Posterior cingulate gyrus (tissue), 11 donors: Measurements from ENCODE around the gene PEX7.
"Not testable (repeated sequence)": the region's sequence is repeated elsewhere in the genome, so short reads cannot be mapped to it uniquely, and the experiment has no call there.

Experiments
- DNase-seq, 10 donors: peaks; one replicate each; pipeline versions ENCODE4 v3.0.0 to v3.0.0-alpha.2; 2020 to 2021; ENCODE audit warnings: mixed read lengths in 3 of 10
- intact Hi-C: fragments of 100-400 bp; cut with DNase I; formaldehyde crosslinking; loops from one replicate; pipeline ENCODE4 v1.15.1; 2023

The PEX7 gene

DNA sequence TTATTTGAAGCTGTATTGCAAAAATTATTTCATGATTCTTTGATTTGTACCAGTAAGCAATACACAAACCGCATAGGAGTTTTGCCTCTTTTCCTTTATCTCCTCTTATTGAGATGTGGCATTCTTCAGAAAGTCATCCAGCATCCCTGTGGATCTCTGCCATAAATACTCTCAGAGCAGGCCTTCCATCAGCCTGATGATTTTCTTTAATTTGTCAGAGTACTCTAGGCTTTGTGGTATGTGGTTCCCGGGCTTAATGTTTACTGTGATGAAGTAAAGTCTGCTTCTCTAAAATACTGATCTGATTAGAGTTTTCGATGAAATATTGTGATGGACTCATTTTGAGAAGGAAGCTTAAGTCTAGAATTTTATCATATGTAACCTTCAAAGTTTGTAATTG is 68.6 kb downstream of the PEX7 start:
- DNase-seq, result no peak
- intact Hi-C loops, result no loop called here

DNA sequence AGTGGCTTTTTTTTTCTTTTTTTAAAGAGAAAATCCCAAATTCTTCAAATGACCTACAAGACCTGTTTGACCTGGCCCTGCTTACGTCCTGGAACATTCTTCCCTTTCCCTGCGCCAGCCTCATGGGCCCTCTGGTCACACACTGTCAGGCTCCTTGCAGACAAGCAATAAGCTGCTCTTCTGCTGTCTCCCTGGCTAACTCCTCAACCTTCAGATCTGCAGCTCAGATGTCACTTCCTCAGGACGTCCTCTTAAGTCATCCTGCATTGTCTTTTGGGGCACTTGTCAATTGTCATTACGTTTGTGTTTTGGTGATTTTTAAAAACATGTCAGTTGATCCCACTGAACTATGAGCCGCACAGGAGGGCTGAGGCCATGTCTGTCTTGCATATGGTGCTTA is 70.8 kb downstream of the PEX7 start:
- DNase-seq, result no peak
- intact Hi-C loops, result no loop called here

DNA sequence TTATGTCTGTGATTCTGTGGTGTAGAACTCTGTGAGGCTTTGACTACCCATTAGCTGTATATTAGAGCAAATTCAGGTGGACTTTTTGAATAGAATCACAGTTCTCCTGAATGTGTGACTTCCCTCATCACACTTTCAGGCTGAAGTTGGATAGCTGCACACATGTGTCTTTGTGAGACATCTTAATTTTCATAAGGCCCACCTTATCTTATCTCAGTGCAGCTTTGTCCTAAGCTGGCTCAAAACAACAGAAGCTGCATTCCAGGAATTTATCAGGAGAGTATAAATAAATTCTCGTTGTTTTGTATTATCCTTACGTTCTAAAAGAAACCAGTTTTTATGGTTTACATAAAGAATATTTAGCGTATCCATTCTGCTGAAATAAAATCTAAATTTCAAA is 73.5 kb downstream of the PEX7 start:
- intact Hi-C loops, result no loop called here
- no peak for DNase-seq

DNA sequence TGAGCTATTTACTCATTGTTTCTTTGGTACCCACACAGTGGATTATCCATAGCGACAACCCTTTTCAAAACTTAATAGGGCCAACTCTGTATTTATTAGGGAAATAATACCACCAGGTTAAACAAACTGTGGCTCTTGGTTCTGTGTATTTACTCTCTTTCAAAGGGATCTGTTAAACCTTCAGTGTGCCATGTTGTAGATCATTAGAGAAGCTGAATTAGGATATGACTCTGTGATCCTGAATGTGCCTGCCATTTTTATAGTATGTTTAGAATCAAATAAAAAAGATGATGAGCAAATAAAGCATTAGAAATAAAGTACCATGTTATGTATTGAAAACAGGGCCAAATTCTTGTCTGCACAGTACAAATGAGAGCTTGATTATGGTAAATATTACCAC is 74.7 kb downstream of the PEX7 start:
- intact Hi-C loops, result no loop called here
- no peak for DNase-seq

DNA sequence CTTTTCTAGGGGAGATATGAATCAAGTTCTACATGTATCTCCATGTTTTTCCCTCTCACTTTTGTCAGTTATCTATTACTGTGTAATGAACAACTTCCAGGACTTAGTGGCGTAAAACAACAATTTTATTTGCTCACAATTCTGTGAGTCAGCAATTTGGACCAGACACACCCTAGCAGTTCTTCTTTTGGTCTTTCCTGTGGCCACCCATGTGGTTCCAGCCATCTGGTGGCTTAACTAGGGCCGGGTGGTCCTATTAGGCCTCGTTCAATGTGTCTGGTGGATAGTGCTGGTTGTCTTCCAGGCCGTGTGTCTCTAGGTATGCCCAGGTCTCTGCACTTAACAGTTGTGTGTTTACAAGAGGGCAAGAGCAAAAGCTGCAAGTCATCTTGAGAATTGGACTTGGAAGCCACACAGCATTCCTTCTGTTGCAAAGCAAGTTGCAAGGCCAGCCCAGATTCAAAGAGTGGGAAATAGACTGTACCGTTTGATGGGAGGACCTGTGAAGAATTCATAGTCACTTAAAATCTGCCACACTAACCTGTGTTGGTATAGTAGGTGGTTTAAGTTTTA is 78.9 kb downstream of the PEX7 start:
- DNase-seq, result no peak
- intact Hi-C loops, result no loop called here

DNA sequence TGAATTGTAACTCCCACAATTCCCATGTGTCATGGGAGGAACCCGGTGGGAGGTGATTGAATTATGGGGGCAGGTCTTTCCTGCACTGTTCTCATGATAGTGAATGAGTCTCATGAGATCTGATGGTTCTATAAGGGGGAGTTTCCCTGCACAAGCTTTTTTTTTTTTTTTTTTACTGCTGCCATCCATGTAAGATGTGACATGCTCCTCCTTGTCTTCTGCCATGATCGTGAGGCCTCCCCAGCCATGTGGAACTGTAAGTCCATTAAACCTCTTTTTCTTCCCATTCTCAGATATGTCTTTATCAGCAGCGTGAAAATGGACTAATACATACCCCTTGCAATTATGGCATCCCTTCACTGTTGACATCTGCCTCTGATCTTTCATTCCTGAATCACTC is 82.1 kb downstream of the PEX7 start:
- intact Hi-C loops, DNase-seq: not testable (repeated sequence)

DNA sequence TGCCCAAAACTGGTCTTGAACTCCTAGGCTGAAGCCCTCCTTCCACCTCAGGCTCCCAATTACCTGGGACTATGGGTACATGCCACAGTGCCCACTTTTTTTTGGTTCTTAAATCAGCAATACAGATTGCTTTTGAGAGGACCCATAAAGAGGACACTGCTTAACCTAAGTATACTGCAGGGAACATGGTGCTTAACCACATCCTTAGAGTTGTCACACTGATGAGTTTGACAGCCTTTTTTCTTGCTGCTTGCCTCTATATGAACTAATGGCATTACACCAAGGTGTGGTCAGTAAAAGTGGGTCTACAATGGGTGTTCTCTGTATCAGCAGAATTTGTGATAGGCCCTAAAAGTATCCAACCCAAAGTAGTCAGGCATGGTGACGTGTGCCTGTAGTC is 92.6 kb downstream of the PEX7 start:
- intact Hi-C loops, result no loop called here
- DNase-seq, result no peak

DNA sequence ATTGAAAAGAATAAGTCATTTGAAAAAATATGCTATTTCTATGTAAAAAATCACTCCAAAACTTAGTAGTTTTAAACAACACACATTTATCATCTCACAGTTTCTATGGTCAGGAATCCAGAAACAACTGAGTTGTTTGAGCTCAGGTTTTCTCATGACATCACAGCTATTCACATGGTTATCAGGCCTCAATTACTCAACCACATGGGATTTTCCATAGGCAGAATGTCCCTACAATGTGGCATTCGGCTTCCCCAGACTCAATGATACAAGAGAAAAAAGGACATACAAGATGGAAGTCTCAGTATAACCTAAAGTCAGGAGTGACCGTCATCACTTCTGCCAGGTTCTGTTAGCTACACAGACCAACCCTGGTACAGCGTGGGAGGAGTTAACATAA is 96.3 kb downstream of the PEX7 start:
- DNase-seq, result no peak
- intact Hi-C loops, result no loop called here

DNA sequence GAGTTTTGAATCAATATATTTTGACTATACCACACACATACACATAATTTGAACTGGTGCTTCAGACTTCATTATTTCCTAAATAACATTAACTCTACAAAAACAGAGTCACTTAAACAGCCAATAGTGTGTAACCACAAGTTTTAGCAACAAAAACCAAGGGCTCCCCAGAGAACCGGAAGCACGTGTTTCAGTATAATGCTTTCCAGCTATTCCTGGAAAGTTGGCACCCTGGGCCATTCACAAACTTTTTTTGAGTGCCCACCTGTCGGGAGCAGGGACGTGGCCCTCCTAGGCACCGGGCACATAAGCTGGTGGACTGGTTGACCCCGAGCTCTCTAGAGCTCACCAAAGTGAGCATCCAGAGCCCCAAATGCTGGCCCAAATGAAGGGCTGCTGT is 97.8 kb downstream of the PEX7 start:
- no peak for DNase-seq
- intact Hi-C loops, result no loop called here

DNA sequence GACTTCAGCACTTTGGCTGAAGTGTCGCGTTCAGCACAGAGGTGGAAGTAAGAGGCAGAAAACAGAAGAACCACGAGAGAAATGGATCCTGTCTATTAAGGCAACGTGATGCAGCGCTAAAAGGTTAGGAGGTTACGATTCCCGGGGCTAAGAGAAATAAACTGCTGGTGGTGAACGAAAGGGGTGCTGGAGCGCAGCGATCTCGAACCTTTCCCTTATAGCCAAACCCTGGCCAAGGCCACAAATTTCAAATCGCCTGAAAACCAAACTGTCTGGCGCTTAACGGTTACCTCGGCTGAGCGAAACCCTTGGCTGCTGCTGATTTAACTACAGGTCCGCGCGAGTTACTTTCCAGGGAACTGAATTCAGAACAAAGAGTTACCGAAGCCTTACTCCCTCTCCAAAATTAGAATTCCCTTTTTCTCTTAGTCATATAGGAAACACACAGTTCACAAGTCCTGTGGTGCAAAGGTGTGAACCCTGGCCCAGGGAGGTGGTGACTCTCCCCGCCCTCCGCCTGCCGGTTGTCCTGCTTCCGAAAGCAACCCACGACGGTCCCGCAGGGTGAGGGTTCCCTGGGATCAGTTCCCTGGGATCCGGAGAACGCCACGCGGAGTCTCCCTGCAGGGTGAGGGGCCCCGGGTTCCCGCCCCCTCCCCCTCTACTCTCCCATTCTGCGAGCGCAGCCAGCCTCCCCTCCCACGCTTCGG is 98.4 kb downstream of the PEX7 start:
- intact Hi-C loops, result no loop called here
- DNase-seq, result peak in 2 of 10 donors; percentile 72 to 79

DNA sequence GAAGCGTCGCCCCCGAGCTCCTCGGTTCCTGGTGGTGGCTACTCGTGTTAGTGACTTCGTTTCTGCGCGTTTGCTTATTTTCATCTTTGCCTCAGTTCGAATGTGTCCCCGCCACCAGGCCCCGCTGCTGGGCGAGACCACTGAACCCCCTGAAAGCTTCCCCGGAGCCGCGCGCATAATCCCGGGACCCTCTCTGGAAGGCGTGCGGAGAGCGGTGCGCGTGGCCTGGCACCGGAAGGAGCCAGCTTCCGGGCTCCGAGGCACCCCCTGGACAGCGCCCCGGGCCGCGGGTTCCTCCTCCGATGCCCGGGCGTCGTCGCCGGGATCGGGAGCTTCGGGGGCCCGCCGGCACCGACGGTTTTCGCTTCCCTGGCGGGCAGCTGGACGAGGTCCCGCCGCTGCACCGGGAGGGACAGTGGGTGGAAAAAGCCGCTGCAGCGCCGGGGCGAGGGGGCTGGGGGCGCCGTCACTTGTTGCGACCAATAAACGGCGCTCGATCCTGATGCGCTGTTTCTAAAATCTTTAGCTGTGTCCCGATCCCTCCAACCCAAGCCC is 99.1 kb downstream of the PEX7 start:
- peak in 2 of 10 donors; percentile 21 to 78 for DNase-seq
- intact Hi-C loops, result no loop called here

DNA sequence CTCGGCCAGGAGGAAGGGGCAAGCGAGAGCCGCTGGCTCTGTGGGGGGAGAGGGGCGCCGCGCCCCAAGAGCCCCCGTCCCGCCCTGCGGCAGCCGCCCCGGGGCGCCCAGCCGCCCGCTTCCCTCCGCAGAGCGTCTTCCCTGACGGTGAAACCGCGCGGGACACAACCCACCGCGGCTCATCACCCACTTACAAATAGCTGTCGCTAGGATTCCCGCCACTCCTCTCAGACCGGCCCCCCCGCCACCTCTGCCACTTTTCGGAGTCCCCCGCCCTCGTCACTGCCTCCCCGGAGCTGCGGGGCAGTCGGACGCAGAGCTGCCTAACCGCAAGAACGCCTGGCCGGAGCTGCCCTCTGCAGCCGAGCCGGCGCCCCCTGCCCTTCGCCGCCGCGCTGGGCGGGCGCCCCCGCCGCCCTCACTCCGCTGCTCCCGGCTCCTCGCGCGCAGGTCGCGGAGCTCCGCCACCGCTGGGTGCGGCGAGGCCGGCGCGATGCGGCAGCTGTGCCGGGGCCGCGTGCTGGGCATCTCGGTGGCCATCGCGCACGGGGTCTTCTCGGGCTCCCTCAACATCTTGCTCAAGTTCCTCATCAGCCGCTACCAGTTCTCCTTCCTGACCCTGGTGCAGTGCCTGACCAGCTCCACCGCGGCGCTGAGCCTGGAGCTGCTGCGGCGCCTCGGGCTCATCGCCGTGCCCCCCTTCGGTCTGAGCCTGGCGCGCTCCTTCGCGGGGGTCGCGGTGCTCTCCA is 99.7 kb downstream of the PEX7 start, which contains the start of gene SLC35D3:
SLC35D3 (plus strand) TSS at position 366 of the 749 bp plus-strand sequence; CDS start at position 494, 128 bp downstream.
- DNase-seq, result peak in 4 of 10 donors; percentile 23 to 81 (median 76)
- intact Hi-C loops, result no loop called here

DNA sequence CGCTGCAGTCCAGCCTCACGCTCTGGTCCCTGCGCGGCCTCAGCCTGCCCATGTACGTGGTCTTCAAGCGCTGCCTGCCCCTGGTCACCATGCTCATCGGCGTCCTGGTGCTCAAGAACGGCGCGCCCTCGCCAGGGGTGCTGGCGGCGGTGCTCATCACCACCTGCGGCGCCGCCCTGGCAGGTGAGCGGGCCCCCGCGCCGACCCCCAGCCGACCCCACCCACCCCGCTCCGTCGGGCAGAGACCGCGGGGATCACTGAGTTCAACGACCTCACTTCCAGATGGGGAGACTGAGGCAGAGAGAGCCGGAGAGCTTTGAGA is 100.3 kb downstream of the PEX7 start:
- peak in 2 of 10 donors; percentile 27 to 79 for DNase-seq
- intact Hi-C loops, result no loop called here

DNA sequence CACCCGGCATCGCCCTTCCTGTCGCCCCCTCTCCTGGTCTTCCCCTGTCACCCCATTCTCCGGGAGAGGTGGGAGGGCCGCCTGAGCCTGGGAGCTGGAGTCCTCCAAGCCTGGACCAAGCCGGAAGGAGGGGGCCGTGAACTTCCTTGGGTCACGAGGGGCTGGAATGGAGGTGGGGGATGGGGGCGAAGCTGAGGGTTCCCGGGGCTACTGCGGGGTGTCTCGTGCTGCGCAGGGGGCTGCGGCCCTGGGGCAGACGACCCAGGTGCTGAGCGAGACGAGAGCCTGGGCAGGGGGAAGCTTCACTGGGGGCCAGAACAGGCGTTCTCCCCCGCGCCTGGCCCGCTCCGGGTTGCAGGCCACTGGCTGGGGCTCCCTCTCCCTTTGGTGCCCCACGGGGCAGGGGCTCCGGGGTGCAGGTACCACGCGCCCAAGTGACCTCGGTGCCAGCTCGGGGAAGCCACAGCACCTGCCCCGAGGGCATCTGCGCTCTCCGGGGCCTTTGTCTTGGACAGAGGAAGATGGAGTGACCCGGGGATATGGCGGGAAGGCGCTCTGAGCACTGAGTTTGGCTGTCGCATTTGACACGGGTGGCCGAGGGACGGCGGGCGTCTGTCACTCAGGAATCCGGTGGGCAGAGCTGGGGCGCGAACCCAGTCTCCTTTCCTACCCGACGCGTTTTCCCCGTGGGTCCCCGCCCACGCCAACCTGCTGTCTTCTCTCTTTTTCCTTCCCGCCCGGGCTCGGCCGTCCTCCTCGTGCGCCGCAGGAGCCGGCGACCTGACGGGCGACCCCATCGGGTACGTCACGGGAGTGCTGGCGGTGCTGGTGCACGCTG is 100.9 kb downstream of the PEX7 start:
- peak in 1 of 10 donors; percentile 69 for DNase-seq
- intact Hi-C loops, result no loop called here

DNA sequence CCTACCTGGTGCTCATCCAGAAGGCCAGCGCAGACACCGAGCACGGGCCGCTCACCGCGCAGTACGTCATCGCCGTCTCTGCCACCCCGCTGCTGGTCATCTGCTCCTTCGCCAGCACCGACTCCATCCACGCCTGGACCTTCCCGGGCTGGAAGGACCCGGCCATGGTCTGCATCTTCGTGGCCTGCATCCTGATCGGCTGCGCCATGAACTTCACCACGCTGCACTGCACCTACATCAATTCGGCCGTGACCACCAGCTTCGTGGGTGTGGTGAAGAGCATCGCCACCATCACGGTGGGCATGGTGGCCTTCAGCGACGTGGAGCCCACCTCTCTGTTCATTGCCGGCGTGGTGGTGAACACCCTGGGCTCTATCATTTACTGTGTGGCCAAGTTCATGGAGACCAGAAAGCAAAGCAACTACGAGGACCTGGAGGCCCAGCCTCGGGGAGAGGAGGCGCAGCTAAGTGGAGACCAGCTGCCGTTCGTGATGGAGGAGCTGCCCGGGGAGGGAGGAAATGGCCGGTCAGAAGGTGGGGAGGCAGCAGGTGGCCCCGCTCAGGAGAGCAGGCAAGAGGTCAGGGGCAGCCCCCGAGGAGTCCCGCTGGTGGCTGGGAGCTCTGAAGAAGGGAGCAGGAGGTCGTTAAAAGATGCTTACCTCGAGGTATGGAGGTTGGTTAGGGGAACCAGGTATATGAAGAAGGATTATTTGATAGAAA is 101.7 kb downstream of the PEX7 start:
- intact Hi-C loops, result no loop called here
- DNase-seq, result peak in 1 of 10 donors; percentile 81

DNA sequence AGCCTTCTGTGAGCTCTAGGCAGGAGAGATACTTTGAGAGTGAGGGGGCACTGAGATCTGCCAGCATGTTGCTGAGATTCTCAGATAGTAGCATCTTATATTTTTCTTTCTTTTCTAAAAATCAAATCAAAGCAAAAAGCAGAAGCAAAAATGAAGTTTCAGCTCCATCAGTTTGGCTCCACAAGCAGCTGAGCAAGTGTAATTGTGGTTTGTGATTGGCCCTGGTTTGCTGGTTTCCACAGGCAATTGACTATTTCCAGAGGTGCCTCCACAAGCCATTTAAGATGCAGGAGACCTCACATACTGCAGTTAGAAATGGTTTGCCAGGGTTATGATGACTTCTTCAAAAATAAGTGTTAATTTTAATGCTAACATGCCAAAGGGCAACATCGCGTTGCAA is 104.0 kb downstream of the PEX7 start:
- intact Hi-C loops, result no loop called here
- DNase-seq, result no peak

DNA sequence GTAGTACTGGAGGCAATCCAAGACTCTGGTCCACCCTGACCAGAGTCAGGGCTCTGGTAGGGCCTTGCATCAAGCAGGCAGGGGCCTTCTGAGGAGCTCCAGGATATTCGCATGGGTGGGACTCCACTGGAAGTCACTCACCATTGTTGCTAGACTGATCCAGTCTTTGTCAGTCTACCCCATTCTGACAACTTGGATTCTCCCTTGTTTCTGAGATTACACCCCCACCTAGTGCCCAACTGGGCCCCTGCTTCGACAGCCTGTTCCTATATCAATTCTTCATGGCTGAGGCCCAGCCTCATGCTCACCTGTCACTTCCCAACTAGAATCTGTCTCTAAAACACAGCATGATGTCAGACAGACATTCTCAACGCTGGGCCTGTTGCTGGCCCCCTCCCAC is 104.9 kb downstream of the PEX7 start:
- intact Hi-C loops, result no loop called here
- no peak for DNase-seq

DNA sequence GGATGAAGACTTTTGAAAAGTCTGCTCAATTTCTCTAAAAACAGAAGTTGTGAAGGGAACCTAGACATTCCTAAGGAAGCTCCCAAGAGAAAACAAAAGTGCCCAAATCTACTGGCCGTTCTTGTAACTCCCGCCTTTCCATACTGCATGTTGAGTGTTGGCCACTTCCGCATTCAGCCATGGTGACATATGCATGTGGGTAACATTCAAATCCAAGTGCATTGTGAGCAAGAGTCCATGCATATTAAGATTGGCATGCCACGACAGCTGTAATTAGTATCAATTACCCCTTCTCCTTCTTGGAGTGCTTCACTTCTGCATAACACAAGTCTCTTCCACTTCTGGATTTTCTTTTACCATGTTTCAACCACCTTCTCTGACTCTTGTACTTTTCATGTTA is 108.1 kb downstream of the PEX7 start:
- no peak for DNase-seq
- intact Hi-C loops, result no loop called here

DNA sequence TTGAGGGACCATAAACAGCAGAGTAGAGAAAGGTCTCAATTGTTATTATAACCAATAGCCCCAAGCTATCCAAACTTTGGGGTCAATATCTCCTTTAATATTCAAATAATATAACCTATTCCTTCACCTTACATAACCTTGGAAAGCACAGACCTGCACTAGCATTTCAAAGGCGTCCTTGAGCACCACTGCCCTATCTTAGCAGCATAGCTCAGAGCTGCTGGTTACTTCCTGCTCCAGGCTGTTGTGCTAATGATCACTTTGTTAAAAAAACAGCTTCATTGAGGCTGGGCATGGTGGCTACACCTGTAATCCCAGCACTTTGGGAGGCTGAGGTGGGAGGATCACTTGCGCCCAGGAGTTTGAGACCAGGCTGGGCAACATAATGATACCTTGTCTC is 110.2 kb downstream of the PEX7 start:
- intact Hi-C loops, result no loop called here
- no peak for DNase-seq

DNA sequence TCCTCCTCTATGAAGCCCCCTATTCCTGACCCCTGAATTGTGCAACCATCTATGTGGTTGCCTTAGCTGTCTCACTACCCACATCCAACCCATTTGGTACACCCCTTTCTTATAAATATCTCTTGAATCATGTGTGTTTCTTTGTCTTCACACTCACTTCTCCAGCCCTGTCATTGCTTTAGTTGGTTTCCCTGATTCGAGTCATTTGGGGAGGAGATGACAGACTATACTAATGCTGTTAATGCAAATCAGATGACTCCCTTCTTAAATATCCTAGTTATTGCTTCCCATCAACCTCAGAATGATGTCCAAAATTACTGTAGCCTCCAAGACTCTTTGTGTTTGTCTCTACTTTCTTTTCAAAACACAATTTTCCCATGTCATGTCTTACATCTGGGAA is 122.7 kb downstream of the PEX7 start:
- intact Hi-C loops, result no loop called here

More for the DNA sequence above, 122.7 kb downstream of the PEX7 start:
- no peak for DNase-seq
